ENCODE measurements around the gene NACC2.

- TF ChIP-seq RFX5 (IDR thresholded peaks at IDR 0.05; ENCODE audit: low read depth, low read length) (no peak), FOXM1 (IDR thresholded peaks at IDR 0.05; ENCODE audit: low read depth, low read length) (no peak), CTCF (IDR thresholded peaks at IDR 0.05 in 2 of 3, conservative IDR thresholded peaks at IDR 0.05 in 1 of 3; ENCODE audit: control insufficient read depth in 2 of 3, extremely low read depth in 1 of 3, insufficient read depth in 1 of 3, low read depth in 3 of 3, low read length in 3 of 3) (no peak), ATF3 (IDR thresholded peaks at IDR 0.05; ENCODE audit: borderline replicate concordance, extremely low read depth, low read depth, low read length) (no peak), CBX5 (IDR thresholded peaks at IDR 0.05; ENCODE audit: low read depth) (no peak), POU2F2 (IDR thresholded peaks at IDR 0.05; ENCODE audit: borderline replicate concordance, low read depth, low read length) (no peak), RAD21 (IDR thresholded peaks at IDR 0.05; ENCODE audit: insufficient read depth, low read depth, low read length) (no peak), IRF4 (IDR thresholded peaks at IDR 0.05; ENCODE audit: low read depth, low read length) (no peak)
Measured at GRCh38 chr9:136099542-136099941, 4.5 kb upstream of the NACC2 start.

Measured in GM12878 (cell line).